ENCODE results near the gene EIF4G3. TPM values are rescaled to one million over a fixed set of nuclear protein-coding genes. Genes with fewer than 3 reads are reported as not detected.

EIF4G3 gene
- total and polyA plus RNA-seq, 2 donors (not counting 3 experiments of a cell fraction or from before 2014, with no cell fraction given) = 40.7 to 78.5 TPM

DNA sequence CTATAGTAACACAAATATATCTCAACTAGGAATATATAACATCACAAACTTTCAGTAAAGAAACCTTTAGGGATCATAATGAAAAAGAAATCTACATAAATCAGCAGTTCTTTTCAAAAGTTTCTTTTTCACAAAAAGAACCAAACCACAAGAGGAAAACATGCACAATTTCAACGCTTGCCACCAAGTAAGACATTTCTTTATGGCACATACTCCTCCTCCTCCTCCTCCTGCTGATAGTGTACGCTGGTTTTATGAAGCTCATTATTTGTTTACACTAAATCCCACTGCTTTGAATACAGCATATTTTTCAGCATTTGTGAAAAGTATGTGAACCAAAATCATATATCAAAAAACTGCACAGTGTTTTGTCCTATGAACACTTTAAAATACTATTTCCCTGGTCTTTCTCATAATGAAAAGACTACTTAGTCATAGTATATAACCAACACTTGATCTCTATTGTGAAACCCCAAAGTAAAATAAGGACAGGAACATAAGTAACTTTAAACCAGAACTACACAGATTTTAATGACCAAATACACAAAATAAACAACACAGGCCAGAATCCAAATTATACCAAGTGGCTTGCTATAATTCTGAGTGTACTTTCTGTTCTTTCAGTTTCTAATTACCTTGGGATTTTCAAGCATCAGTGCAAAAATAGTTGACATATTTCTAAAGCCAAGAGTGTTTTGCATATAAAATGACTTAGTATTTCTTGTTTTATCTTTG is 184.2 kb downstream of the EIF4G3 start:
- no TSS peak for BruUV-seq (replicated peaks)
- no peak overlapping the region for H2AFZ ChIP-seq (ENCODE audit: low read depth, low read length)
- H3K9me1 ChIP-seq (replicated peaks; ENCODE audit: control insufficient read depth, extremely low read depth, insufficient read depth, low read length) = no peaks in the 10 kb centered on the region
- no peak for TF ChIP-seq POLR2A (IDR thresholded peaks at IDR 0.05; ENCODE audit: low read depth, low read length)
- TF ChIP-seq POLR2AphosphoS5 (IDR thresholded peaks at IDR 0.05; ENCODE audit: insufficient read depth, low read depth, low read length) = no peak
- TF ChIP-seq FOS (IDR thresholded peaks at IDR 0.05; ENCODE audit: borderline replicate concordance, insufficient read depth, low read length) = no peak
- no peak for TF ChIP-seq MYC (IDR thresholded peaks at IDR 0.05; ENCODE audit: low read depth, low read length)
- TF ChIP-seq, protein P1, sequence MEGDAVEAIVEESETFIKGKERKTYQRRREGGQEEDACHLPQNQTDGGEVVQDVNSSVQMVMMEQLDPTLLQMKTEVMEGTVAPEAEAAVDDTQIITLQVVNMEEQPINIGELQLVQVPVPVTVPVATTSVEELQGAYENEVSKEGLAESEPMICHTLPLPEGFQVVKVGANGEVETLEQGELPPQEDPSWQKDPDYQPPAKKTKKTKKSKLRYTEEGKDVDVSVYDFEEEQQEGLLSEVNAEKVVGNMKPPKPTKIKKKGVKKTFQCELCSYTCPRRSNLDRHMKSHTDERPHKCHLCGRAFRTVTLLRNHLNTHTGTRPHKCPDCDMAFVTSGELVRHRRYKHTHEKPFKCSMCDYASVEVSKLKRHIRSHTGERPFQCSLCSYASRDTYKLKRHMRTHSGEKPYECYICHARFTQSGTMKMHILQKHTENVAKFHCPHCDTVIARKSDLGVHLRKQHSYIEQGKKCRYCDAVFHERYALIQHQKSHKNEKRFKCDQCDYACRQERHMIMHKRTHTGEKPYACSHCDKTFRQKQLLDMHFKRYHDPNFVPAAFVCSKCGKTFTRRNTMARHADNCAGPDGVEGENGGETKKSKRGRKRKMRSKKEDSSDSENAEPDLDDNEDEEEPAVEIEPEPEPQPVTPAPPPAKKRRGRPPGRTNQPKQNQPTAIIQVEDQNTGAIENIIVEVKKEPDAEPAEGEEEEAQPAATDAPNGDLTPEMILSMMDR (IDR thresholded peaks at IDR 0.05; ENCODE audit: extremely low read depth in 1 of 2, insufficient read depth in 1 of 2, low read depth in 1 of 2, low read length in 2 of 2) = no peak
- TF ChIP-seq EZH2 (IDR thresholded peaks at IDR 0.05; ENCODE audit: borderline replicate concordance, low read depth, low read length, severe bottlenecking) = no peak
- no peak for TF ChIP-seq JUN (IDR thresholded peaks at IDR 0.05; ENCODE audit: borderline replicate concordance, insufficient read depth, insufficient read length, low read depth)
- TF ChIP-seq, protein P2, sequence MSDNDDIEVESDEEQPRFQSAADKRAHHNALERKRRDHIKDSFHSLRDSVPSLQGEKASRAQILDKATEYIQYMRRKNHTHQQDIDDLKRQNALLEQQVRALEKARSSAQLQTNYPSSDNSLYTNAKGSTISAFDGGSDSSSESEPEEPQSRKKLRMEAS (IDR thresholded peaks at IDR 0.05; ENCODE audit: insufficient read depth, insufficient read length) = no peak
- no peak for TF ChIP-seq GATA2 (IDR thresholded peaks at IDR 0.05; ENCODE audit: insufficient read depth, insufficient read length, low read depth, low read length)
- no peaks in the 10 kb centered on the region for H3K27me3 ChIP-seq (ENCODE audit: control insufficient read depth in 2 of 2, insufficient read depth in 2 of 2, low read length in 2 of 2)
- intact Hi-C loops (cut with micrococcal nuclease) (no loop called here), dilution Hi-C loops (cut with MboI; ENCODE audit: extremely low pct_ligation_motif_present, low sequenced_read_pairs) (no loop called here)
- no peaks in the 10 kb centered on the region for H4K20me1 ChIP-seq (replicated peaks; ENCODE audit: control insufficient read depth, extremely low read depth, insufficient read depth, low read length)
- DNase-seq (ENCODE audit: low read depth, low spot score) = no peak
- H3K27ac ChIP-seq (ENCODE audit: insufficient read depth, low read depth, low read length) = no peak overlapping the region
- ChIA-PET CTCF (interaction anchor here (2.0 to 3.2 kb wide), 3 partner anchors 9 to 202 kb away, joined by 7 to 12 read pairs (median 8); no protein-coding TSS in a partner anchor), POLR2A (no interaction called here)
- no peaks in the 10 kb centered on the region for H3K9me3 ChIP-seq (replicated peaks; ENCODE audit: control insufficient read depth, insufficient read depth, low read length)
- H3K9ac ChIP-seq (replicated peaks; ENCODE audit: extremely low read depth, insufficient read depth, low read length) = no peak overlapping the region
- H3K79me2 ChIP-seq (ENCODE audit: control insufficient read depth, insufficient read depth, low read length) = peaks cover 3% of the 10 kb centered on the region
- no peaks in the 10 kb centered on the region for H3K36me3 ChIP-seq (ENCODE audit: control insufficient read depth in 2 of 2, extremely low read depth in 1 of 2, insufficient read depth in 2 of 2, low read length in 2 of 2)
- no peak overlapping the region for H3K4me2 ChIP-seq (ENCODE audit: insufficient read depth, low read length)
- FAIRE-seq = no peak
- no peak overlapping the region for H3K4me3 ChIP-seq (replicated peaks in 1 of 3; ENCODE audit: insufficient read depth in 1 of 3, low read depth in 1 of 3, low read length in 3 of 3)
- H3K4me1 ChIP-seq (ENCODE audit: control insufficient read depth, extremely low read depth, insufficient read depth, low read length) = no peaks in the 10 kb centered on the region

Data from endothelial cell of umbilical vein (primary cell).